BJ (cell line): ENCODE measurements around the gene BICRAL. TPM values are rescaled to one million over a fixed set of nuclear protein-coding genes. Genes with fewer than 3 reads are reported as not detected.
"Not testable (repeated sequence)": the region's sequence is repeated elsewhere in the genome, so short reads cannot be mapped to it uniquely, and the experiment has no call there.

Source experiments
- CTCF ChIA-PET: fragments of 350-600 bp; formaldehyde crosslinking; extraction: SDS; loops from one replicate; lab custom pipeline; 2021; ENCODE audit warnings: antibody characterized with exemption, inconsistent platforms; lab: Yijun Ruan, JAX
- POLR2A ChIA-PET: fragments of 300-600 bp; sonication (Branson Sonifier 250); formaldehyde crosslinking; extraction: SDS; loops from one replicate; lab custom pipeline; 2021; ENCODE audit warnings: antibody characterized with exemption; lab: Charles Lee
- DNase-seq: peaks from one replicate; pipeline ENCODE4 v3.0.0-alpha.2; 2011; ENCODE audit warnings: low read depth
- H3K27me3 ChIP-seq: 2 replicates; pipeline ENCODE4 v1.6.0; 2011; ENCODE audit warnings: low read length; ENCODE audit not compliant: control insufficient read depth, insufficient read depth
- H3K36me3 ChIP-seq: 2 replicates; pipeline ENCODE4 v1.5.1; 2011; ENCODE audit warnings: low read length; ENCODE audit not compliant: control insufficient read depth, insufficient read depth
- H3K4me3 ChIP-seq: 2 replicates; pipeline ENCODE4 v1.5.1; 2011; ENCODE audit warnings: low read depth, mild to moderate bottlenecking, control low read depth, low read length
- polyA plus RNA-seq: library from polyadenylated mRNA; depleted of rRNA; stranded (reverse); fragments of >200 nt; gene quantifications from 2 replicates; pipeline ENCODE4 v1.2.3, GENCODE V29; 2011
- TF ChIP-seq, protein P1 (sequence below): IDR thresholded peaks from 2 replicates; pipeline ENCODE4 v1.5.1; 2011; ENCODE audit warnings: low read depth, mild to moderate bottlenecking, control low read depth, inconsistent platforms, low read length, moderate library complexity; ENCODE audit not compliant: insufficient read depth

Gene BICRAL
- polyA plus RNA-seq, 1 experiment, result 7.4 TPM

GRCh38 chr6:42791706-42792320 lies 10.0 kb downstream of the BICRAL start:
- ChIA-PET CTCF (no interaction called here), POLR2A (interaction anchor here (0.5 kb wide), 1 partner anchor 44 kb away, joined by 4 read pairs; no protein-coding TSS in a partner anchor)
- TF ChIP-seq, protein P1, sequence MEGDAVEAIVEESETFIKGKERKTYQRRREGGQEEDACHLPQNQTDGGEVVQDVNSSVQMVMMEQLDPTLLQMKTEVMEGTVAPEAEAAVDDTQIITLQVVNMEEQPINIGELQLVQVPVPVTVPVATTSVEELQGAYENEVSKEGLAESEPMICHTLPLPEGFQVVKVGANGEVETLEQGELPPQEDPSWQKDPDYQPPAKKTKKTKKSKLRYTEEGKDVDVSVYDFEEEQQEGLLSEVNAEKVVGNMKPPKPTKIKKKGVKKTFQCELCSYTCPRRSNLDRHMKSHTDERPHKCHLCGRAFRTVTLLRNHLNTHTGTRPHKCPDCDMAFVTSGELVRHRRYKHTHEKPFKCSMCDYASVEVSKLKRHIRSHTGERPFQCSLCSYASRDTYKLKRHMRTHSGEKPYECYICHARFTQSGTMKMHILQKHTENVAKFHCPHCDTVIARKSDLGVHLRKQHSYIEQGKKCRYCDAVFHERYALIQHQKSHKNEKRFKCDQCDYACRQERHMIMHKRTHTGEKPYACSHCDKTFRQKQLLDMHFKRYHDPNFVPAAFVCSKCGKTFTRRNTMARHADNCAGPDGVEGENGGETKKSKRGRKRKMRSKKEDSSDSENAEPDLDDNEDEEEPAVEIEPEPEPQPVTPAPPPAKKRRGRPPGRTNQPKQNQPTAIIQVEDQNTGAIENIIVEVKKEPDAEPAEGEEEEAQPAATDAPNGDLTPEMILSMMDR, result no peak

DNA sequence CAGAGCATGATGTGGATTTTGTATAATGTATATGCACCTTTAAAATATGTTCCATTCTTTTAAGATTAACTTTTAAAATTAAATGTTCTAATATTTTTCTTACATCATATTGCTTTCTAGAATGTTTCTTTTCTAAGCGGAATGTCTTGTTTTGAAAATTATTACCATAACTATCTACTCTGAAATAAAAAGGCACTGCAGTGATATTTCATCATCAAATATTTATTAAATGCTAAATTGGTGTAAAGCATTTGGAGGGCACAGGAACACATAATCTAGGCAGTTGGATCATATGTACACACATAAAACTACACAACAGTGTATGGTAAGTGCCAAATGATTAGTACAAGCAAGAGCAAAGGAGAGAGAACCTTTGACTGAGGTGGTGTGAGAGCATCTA lies 13.8 kb downstream of the BICRAL start:
- Histone ChIP-seq H3K36me3 (no peaks in the 10 kb centered on the region), H3K27me3 (no peaks in the 10 kb centered on the region), H3K4me3 (no peak overlapping the region)
- no peak for DNase-seq
- POLR2A ChIA-PET, result no interaction called here
- TF ChIP-seq, protein P1, result no peak
- CTCF ChIA-PET, result no interaction called here

More at GRCh38 chr6:42791706-42792320, 10.0 kb downstream of the BICRAL start:
- no peaks in the 10 kb centered on the region for H3K36me3 ChIP-seq
- no peak overlapping the region for H3K4me3 ChIP-seq
- no peak for DNase-seq
- no peaks in the 10 kb centered on the region for H3K27me3 ChIP-seq

GRCh38 chr6:42796171-42796570 lies 14.3 kb downstream of the BICRAL start:
- TF ChIP-seq, protein P1, result no peak
- H3K36me3 ChIP-seq, result no peaks in the 10 kb centered on the region
- no peak overlapping the region for H3K4me3 ChIP-seq
- POLR2A ChIA-PET, result no interaction called here
- CTCF ChIA-PET, result no interaction called here
- no peak for DNase-seq
- H3K27me3 ChIP-seq, result no peaks in the 10 kb centered on the region

DNA sequence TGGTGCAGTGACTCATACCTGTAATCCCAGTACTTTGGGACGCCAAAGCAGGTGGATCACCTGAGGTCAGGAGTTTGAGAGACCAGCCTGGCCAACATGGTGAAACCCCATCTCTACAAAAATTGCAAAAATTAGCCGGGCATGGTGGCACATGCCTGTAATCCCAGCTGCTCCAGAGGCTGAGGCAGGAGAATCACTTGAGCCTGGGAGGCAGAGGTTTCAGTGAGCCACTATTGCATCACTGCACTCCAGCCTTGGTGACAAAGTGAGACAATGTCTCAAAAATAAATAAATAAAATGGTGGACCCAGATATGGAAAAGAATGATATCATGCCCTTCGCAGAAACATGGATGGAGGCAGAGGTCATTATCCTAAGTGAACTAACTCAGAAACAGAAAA lies 15.8 kb downstream of the BICRAL start:
- H3K27me3 ChIP-seq, H3K4me3 ChIP-seq, POLR2A ChIA-PET, DNase-seq, H3K36me3 ChIP-seq, CTCF ChIA-PET: not testable (repeated sequence)

DNA sequence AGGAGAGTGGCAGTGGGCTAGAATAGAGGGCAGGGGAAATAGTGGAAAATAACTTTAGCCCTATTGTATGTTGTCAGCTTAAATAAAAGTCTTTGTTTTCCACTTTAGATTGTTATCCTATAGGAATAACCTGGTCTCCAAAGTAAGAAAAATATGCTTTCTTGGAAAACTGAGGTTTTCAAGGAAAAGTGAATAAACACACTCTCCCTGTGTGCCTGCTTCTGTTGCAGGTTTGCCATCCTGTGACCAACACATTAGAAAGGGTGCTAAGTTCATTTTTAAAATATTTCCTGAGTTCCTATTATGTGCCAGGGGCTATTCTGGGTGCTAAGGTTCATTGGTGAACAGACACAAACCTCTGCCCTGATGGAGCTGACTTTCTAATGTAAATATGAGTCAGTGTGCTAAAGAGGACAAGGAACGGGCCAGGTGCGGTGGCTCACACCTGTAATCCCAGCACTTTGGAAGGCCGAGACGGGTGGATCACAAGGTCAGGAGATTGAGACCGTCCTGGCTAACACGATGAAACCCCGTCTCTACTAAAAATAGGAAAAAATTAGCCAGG lies 23.5 kb downstream of the BICRAL start:
- DNase-seq, result no peak
- ChIA-PET POLR2A (no interaction called here), CTCF (no interaction called here)
- no peak overlapping the region for H3K4me3 ChIP-seq
- no peaks in the 10 kb centered on the region for H3K36me3 ChIP-seq
- H3K27me3 ChIP-seq, result no peaks in the 10 kb centered on the region
- TF ChIP-seq, protein P1, result no peak

DNA sequence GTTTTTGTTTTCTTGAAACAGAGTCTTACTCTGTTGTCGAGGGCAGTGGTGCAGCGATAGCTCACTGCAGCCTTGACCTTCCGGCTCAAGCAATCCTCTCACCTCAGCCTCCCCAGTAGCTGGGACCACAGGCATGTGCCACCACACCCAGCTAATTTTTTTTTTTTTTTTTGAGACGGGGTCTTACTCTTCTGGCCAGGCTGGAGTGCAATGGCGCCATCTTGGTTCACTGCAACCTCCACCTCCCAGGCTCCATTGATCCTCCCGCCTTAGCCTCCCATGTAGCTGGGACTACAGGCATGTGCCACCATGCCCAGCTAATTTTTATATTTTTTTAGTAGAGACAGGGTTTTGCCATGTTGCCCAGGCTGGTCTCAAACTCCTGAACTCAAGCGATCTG lies 24.5 kb downstream of the BICRAL start:
- POLR2A ChIA-PET, result not testable (repeated sequence)
- CTCF ChIA-PET, result interaction anchor here (0.5 to 1.2 kb wide), 2 partner anchors 12 to 84 kb away, joined by 3 to 4 read pairs; no protein-coding TSS in a partner anchor

More for the DNA sequence above, 24.5 kb downstream of the BICRAL start:
- H3K36me3 ChIP-seq, DNase-seq, H3K4me3 ChIP-seq, H3K27me3 ChIP-seq: not testable (repeated sequence)
